Measurements from ENCODE around the gene PAQR9. TPM values are rescaled to one million over a fixed set of nuclear protein-coding genes. Genes with fewer than 3 reads are reported as not detected.

The PAQR9 gene
- polyA plus RNA-seq, 2 of the 4 experiments (the other 2 are of a cell fraction), result 3.0 to 3.1 TPM

DNA sequence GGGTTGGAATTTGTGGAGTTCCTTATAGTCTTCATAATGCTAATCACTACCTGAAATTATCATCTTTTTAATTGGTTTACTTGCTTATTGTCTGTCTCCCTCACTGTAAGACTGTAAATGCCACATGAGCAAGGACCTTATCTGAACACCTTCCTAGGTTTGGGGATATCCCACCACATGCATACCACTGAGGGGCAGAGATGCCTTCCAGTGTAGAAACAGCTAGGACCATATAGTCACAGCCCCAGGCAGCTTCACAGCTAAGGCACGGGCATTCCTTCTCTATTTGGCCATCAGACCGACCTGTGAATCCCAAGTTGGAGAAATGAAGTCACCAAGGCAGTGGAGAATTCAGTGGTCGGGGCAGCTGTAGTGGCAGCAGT lies 28.6 kb downstream of the PAQR9 start:
- TF ChIP-seq, protein P1, sequence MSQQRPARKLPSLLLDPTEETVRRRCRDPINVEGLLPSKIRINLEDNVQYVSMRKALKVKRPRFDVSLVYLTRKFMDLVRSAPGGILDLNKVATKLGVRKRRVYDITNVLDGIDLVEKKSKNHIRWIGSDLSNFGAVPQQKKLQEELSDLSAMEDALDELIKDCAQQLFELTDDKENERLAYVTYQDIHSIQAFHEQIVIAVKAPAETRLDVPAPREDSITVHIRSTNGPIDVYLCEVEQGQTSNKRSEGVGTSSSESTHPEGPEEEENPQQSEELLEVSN (IDR thresholded peaks at IDR 0.05; ENCODE audit: borderline replicate concordance, low read depth), result no peak
- no peak for TF ChIP-seq ATOH8 (CRISPR knock-in tag; IDR thresholded peaks at IDR 0.05; ENCODE audit: low read depth)
- no peak for TF ChIP-seq EP300 (IDR thresholded peaks at IDR 0.05)
- TF ChIP-seq CBX2 (IDR thresholded peaks at IDR 0.05; ENCODE audit: borderline replicate concordance, low read depth), result no peak
- TF ChIP-seq SREBF2 (IDR thresholded peaks at IDR 0.05), result no peak
- no peak for TF ChIP-seq RFX5 (IDR thresholded peaks at IDR 0.05)
- no peak for TF ChIP-seq JUNB (IDR thresholded peaks at IDR 0.05)
- no peak for TF ChIP-seq CBX8 (IDR thresholded peaks at IDR 0.05)
- TF ChIP-seq RNF2 (IDR thresholded peaks at IDR 0.05; ENCODE audit: borderline replicate concordance, low read depth), result no peak
- no peak for TF ChIP-seq NFE2L2 (conservative IDR thresholded peaks at IDR 0.05; ENCODE audit: low read length)
- no peak for TF ChIP-seq BHLHE40 (IDR thresholded peaks at IDR 0.05; ENCODE audit: low read depth, low read length)
- no peak for TF ChIP-seq FOXS1 (CRISPR knock-in tag; IDR thresholded peaks at IDR 0.05)
- TF ChIP-seq TP53 (CRISPR knock-in tag; IDR thresholded peaks at IDR 0.05), result no peak
- DNase-seq (ENCODE audit: low read depth in 1 of 2, low spot score in 1 of 2) (no peak), ATAC-seq (no peak), FAIRE-seq (no peak)
- no peaks in the 10 kb centered on the region for H3K9me3 ChIP-seq
- no peaks in the 10 kb centered on the region; the same call in 2 of the 3 replicates for H3K4me1 ChIP-seq
- no peak overlapping the region for H3K4me3 ChIP-seq
- POLR2A ChIA-PET, result no interaction called here
- H3K4me2 ChIP-seq, result no peak overlapping the region
- WGBS (ENCODE audit: missing lambda C conversion rate), result 73% methylated on average over 3 of the region's 3 CpGs
- H3K27ac ChIP-seq, result no peak overlapping the region
- CTCF ChIA-PET, result interaction anchor here (1.3 to 1.4 kb wide), 2 partner anchors 14 to 106 kb away, joined by 4 to 7 read pairs; no protein-coding TSS in a partner anchor

- 58% methylated on average over 7 of the region's 7 CpGs for WGBS (ENCODE audit: missing lambda C conversion rate)
- DNase-seq (ENCODE audit: low read depth in 1 of 2, low spot score in 1 of 2), result no peak
- Histone ChIP-seq H3K27ac (no peak overlapping the region), H3K4me1 (no peaks in the 10 kb centered on the region; the same call in 2 of the 3 replicates), H3K9me3 (no peaks in the 10 kb centered on the region), H3K4me3 (no peak overlapping the region), H3K4me2 (no peak overlapping the region)
- TF ChIP-seq RCOR1 (IDR thresholded peaks at IDR 0.05; ENCODE audit: low read depth, low read length) (no peak), RARB (CRISPR knock-in tag; IDR thresholded peaks at IDR 0.05) (no peak), HOXA7 (CRISPR knock-in tag; IDR thresholded peaks at IDR 0.05) (no peak), CBX8 (IDR thresholded peaks at IDR 0.05) (no peak), HMGXB4 (CRISPR knock-in tag; IDR thresholded peaks at IDR 0.05; ENCODE audit: borderline replicate concordance) (no peak), RFX5 (IDR thresholded peaks at IDR 0.05) (no peak), MYC (IDR thresholded peaks at IDR 0.05; ENCODE audit: borderline replicate concordance, low read length) (no peak), POLR2AphosphoS2 (conservative IDR thresholded peaks at IDR 0.05; ENCODE audit: low read length) (no peak), EHMT2 (IDR thresholded peaks at IDR 0.05; ENCODE audit: low read depth) (no peak), FOSB (CRISPR knock-in tag; IDR thresholded peaks at IDR 0.05) (no peak), KDM1A (IDR thresholded peaks at IDR 0.05; ENCODE audit: low read depth) (no peak), NPAS2 (CRISPR knock-in tag; IDR thresholded peaks at IDR 0.05; ENCODE audit: borderline replicate concordance) (no peak)
- ChIA-PET CTCF (interaction anchor here (1.3 to 5.2 kb wide), 3 partner anchors 15 to 106 kb away, joined by 4 to 29 read pairs (median 7); no protein-coding TSS in a partner anchor), POLR2A (no interaction called here)
- no peak for ATAC-seq
- FAIRE-seq, result no peak
Observed at GRCh38 chr3:142934128-142934886, 29.2 kb downstream of the PAQR9 start.
